Mucosa of descending colon (tissue), 3 donors: ENCODE data around the gene RXFP2. TPM values are rescaled to one million over a fixed set of nuclear protein-coding genes. Genes with fewer than 3 reads are reported as not detected.

Source experiments
- ATAC-seq: fragments of 200-7000 bp; cut with Tn5 transposase; one replicate; pipeline ENCODE4 v1.9.1; 2020; ENCODE audit warnings: mild to moderate bottlenecking, moderate library complexity
- DNase-seq, 3 donors: peaks; one replicate each; pipeline ENCODE4 v3.0.0-alpha.2; 2020
- H3K36me3 ChIP-seq: fragments of 200-600 bp; one replicate; pipeline ENCODE4 v1.8.0; 2021; ENCODE audit warnings: low read depth, mild to moderate bottlenecking
- H3K4me1 ChIP-seq: fragments of 200-600 bp; one replicate; pipeline ENCODE4 v1.8.0; 2021; ENCODE audit warnings: low read depth, mild to moderate bottlenecking
- H3K4me3 ChIP-seq: fragments of 200-600 bp; one replicate; pipeline ENCODE4 v1.8.0; 2021; ENCODE audit warnings: mild to moderate bottlenecking
- H3K9me3 ChIP-seq: fragments of 200-600 bp; one replicate; pipeline ENCODE4 v1.8.0; 2021; ENCODE audit warnings: mild to moderate bottlenecking
- intact Hi-C, 2 donors: fragments of 100-400 bp; cut with DNase I in 1 of 2; cut with micrococcal nuclease in 1 of 2; formaldehyde crosslinking; loops; one replicate each; pipeline versions ENCODE4 v1.11.0 to v1.11.1; 2022; cut with DNase I, micrococcal nuclease
- total RNA-seq, 3 donors: library from RNA; stranded (reverse); fragmentation: NEBNext Ultra II Directional in 2 of 3; extraction: Animal tissue kit (Norgen Biotek cat#: 25700) in 2 of 3; gene quantifications; one replicate each; pipeline versions ENCODE4 v1.2.1 to v1.2.4, GENCODE V29; 2021 to 2023
- TF ChIP-seq, protein P1 (sequence below): fragments of 200-600 bp; IDR thresholded peaks from one replicate; pipeline ENCODE4 v1.8.0; 2022; ENCODE audit warnings: antibody characterized with exemption, mild to moderate bottlenecking
- donor health status: DM: no; HTN: no; CAD: no; lungs with moderate emphysema.
- donor health status: DM: no; HTN: no; CAD: no.
- donor health status: DM: no; HTN: yes; CAD: no.

Gene RXFP2
- total RNA-seq, 3 donors from 2014 or later, result not detected

DNA sequence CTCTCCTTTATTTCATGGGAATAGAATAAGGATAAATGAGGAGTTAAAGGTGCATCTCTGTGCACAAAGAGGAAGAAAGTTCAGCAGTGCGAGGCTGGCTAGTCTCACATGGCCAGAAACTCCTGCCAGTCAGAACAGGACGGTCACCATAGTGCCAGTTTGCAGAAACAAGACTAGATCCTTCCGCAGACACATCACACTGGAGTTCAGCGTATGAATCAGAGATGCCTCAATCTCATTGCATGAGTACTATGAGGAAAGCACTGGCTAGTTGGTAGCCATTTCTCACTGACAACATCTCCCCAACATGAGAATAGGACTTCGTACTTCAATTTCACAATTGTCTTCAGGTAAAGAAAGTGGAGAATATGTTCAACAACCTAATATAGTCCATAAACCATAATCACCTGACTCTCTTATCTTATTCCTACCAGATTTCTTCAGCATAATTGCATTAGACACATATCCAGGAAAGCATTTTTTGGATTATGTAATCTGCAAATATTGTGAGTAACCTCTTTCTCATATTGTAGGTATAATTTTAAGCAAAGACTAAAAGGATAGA lies 34.9 kb downstream of the RXFP2 start:
- no peak overlapping the region for H3K4me3 ChIP-seq
- no peak for DNase-seq
- H3K9me3 ChIP-seq, result no peaks in the 10 kb centered on the region
- intact Hi-C loops, result no loop called here
- H3K36me3 ChIP-seq, result no peaks in the 10 kb centered on the region
- H3K4me1 ChIP-seq, result no peaks in the 10 kb centered on the region
- TF ChIP-seq, protein P1, sequence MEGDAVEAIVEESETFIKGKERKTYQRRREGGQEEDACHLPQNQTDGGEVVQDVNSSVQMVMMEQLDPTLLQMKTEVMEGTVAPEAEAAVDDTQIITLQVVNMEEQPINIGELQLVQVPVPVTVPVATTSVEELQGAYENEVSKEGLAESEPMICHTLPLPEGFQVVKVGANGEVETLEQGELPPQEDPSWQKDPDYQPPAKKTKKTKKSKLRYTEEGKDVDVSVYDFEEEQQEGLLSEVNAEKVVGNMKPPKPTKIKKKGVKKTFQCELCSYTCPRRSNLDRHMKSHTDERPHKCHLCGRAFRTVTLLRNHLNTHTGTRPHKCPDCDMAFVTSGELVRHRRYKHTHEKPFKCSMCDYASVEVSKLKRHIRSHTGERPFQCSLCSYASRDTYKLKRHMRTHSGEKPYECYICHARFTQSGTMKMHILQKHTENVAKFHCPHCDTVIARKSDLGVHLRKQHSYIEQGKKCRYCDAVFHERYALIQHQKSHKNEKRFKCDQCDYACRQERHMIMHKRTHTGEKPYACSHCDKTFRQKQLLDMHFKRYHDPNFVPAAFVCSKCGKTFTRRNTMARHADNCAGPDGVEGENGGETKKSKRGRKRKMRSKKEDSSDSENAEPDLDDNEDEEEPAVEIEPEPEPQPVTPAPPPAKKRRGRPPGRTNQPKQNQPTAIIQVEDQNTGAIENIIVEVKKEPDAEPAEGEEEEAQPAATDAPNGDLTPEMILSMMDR, result no peak
- ATAC-seq, result no peak

DNA sequence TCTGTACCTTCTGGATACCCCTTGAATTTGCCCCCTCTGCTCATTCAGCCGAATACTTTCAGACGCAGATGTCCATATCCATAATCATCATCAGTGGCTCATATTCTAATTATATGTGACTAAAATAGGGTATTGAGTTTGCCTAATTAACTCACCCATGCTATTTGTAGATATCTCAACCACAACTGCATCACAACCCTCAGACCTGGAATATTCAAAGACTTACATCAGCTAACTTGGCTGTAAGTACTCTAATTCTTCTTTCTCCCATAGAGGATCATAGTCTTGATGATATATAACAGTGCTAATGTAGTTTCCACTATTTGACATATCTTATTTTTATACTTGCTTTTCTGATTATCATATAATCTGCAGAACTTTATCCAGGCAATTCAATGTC lies 35.8 kb downstream of the RXFP2 start:
- Histone ChIP-seq H3K36me3 (no peaks in the 10 kb centered on the region), H3K4me3 (no peak overlapping the region), H3K9me3 (no peaks in the 10 kb centered on the region), H3K4me1 (no peaks in the 10 kb centered on the region)
- intact Hi-C loops, result no loop called here
- TF ChIP-seq, protein P1, result no peak
- DNase-seq, result no peak
- ATAC-seq, result no peak

DNA sequence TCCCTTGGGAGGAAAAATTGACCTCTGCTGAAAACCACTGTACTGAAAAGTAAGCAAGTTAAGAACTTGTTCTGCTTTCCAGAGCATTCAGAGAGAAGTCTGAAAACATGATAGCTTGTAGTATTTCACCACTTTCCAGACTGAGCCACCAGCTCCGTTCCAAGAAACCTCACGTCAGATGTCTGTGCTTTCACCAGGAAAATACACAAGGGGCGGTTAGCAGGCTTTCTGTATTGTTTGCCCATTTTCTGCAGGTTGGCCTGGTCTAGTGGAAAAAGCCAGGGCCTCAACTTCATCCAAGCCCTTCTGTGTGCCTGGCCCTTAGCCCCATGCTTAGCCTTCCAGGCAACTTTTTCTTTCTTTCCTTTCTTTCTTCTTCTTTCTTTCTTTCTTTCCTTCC lies 36.4 kb downstream of the RXFP2 start:
- H3K4me3 ChIP-seq, result no peak overlapping the region
- H3K9me3 ChIP-seq, result no peaks in the 10 kb centered on the region
- no peak for ATAC-seq
- intact Hi-C loops, result no loop called here
- H3K36me3 ChIP-seq, result no peaks in the 10 kb centered on the region
- TF ChIP-seq, protein P1, result no peak
- DNase-seq, result no peak
- H3K4me1 ChIP-seq, result no peaks in the 10 kb centered on the region

DNA sequence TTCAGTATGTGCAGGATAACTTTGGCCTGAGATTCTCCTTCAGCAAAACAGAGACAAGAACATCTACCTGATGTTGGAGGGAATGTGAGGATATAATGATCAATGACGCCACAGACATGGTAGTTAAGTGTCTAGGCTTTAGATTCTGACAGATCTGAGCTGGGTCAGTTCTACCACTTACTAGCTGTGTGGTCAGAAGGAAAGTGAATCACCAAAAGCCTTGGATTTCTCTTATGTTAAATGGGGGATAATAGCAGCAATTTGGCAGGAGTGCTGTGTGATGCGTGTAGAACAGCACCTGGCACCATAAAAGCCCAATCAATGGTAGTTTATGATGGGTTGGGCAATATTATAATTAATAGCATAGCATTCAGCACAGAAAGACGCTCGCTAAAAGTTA lies 41.7 kb downstream of the RXFP2 start:
- TF ChIP-seq, protein P1, result no peak
- DNase-seq, result no peak
- no peaks in the 10 kb centered on the region for H3K4me1 ChIP-seq

DNA sequence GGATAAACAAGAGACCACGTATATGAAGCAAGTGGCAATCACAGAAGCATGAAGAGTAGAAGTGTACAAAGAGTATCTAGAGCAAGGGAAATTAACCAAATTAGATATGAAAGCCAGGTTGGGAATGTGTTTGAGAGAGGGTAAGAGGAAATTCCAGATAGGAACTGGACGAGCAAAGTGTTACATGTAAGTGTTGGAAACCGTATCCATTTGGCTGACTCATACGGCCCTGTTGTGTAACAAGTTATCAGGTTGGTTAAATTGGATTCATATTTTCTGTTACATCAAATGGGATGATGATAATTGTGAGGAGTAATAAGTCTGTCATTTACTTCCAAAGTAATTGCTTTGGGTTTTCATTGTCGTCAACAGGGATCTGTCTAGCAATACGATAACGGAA lies 46.7 kb downstream of the RXFP2 start:
- H3K4me1 ChIP-seq, result no peaks in the 10 kb centered on the region
- TF ChIP-seq, protein P1, result no peak
- DNase-seq (no peak), ATAC-seq (no peak)
- intact Hi-C loops, result no loop called here
- H3K9me3 ChIP-seq, result no peaks in the 10 kb centered on the region
- H3K36me3 ChIP-seq, result no peaks in the 10 kb centered on the region
- no peak overlapping the region for H3K4me3 ChIP-seq

More for the DNA sequence above, 41.7 kb downstream of the RXFP2 start:
- H3K9me3 ChIP-seq, result no peaks in the 10 kb centered on the region
- intact Hi-C loops, result no loop called here
- ATAC-seq, result no peak
- no peaks in the 10 kb centered on the region for H3K36me3 ChIP-seq
- no peak overlapping the region for H3K4me3 ChIP-seq

DNA sequence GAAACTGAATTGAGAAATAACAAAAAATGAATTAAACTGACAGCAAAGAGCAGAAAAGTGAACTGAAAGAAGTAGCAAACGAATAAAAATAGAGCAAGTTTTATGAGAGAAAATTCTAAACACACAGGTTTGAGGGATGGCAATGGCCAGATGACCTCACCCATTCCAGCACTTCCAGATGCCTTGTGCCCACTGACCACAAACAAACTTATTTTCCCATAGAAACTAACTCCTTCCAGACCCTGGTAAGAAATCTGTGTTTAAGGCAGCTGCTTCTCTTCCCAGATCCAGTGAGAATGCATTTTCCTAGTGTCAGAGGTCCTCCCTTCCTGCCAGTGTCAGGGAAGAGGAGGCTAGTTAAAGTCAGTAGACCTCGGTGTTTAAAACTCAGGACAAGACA lies 51.7 kb downstream of the RXFP2 start:
- intact Hi-C loops, result no loop called here
- Histone ChIP-seq H3K9me3 (no peaks in the 10 kb centered on the region), H3K4me3 (no peak overlapping the region), H3K36me3 (no peaks in the 10 kb centered on the region), H3K4me1 (no peaks in the 10 kb centered on the region)
- no peak for DNase-seq
- TF ChIP-seq, protein P1, result no peak
- no peak for ATAC-seq
